Spleen (tissue), 11 donors: ENCODE measurements around the gene NPLOC4. TPM values are rescaled to one million over a fixed set of nuclear protein-coding genes. Genes with fewer than 3 reads are reported as not detected.
"Not testable (repeated sequence)": the region's sequence is repeated elsewhere in the genome, so short reads cannot be mapped to it uniquely, and the experiment has no call there.

Experiments used
- DNase-seq: peaks from one replicate; pipeline ENCODE4 v3.0.0-alpha.2; 2020
- H3K27ac ChIP-seq, 8 donors: fragments of 200-600 bp; sonication (generic) in 7 of 8; 1 replicate in 4 of 8; 2 replicates in 4 of 8; pipeline versions ENCODE4 v1.5.0 to v1.8.0; 2016 to 2021; ENCODE audit warnings: inconsistent platforms in 4 of 8, mild to moderate bottlenecking in 4 of 8, moderate library complexity in 1 of 8
- H3K27me3 ChIP-seq, 7 donors: fragments of 200-600 bp; sonication (generic) in 6 of 7; replicated peaks in 1 of 7; 1 replicate in 4 of 7; 2 replicates in 3 of 7; pipeline versions ENCODE4 v1.5.0 to v1.8.0; 2016 to 2021; ENCODE audit warnings: inconsistent platforms in 3 of 7, mild to moderate bottlenecking in 1 of 7
- H3K36me3 ChIP-seq, 6 donors: fragments of 200-600 bp; sonication (generic) in 5 of 6; 1 replicate in 4 of 6; 2 replicates in 2 of 6; pipeline versions ENCODE4 v1.5.0 to v1.8.0; 2016 to 2021; ENCODE audit warnings: inconsistent platforms in 2 of 6
- H3K4me1 ChIP-seq, 6 donors: fragments of 200-600 bp; sonication (generic) in 5 of 6; 1 replicate in 3 of 6; 2 replicates in 3 of 6; pipeline versions ENCODE4 v1.5.0 to v1.8.0; 2016 to 2021; ENCODE audit warnings: inconsistent platforms in 3 of 6
- H3K4me3 ChIP-seq, 8 donors: fragments of 200-600 bp; sonication (generic) in 7 of 8; 1 replicate in 4 of 8; 2 replicates in 4 of 8; pipeline versions ENCODE4 v1.5.0 to v1.8.0; 2016 to 2021; ENCODE audit warnings: inconsistent platforms in 4 of 8, mild to moderate bottlenecking in 4 of 8, moderate library complexity in 2 of 8
- H3K9me3 ChIP-seq, 8 donors: fragments of 200-600 bp; sonication (generic) in 7 of 8; 1 replicate in 4 of 8; 2 replicates in 4 of 8; pipeline versions ENCODE4 v1.5.0 to v1.8.0; 2016 to 2021; ENCODE audit warnings: inconsistent platforms in 4 of 8
- CTCF ChIP-seq, 11 experiments: fragments of 200-600 bp in 7 of 11; fragments of 450-650 bp in 4 of 11; sonication (generic) in 4 of 11; IDR thresholded peaks in 8 of 11; conservative IDR thresholded peaks in 3 of 11; 1 replicate in 7 of 11; 2 replicates in 4 of 11; pipeline versions ENCODE4 v1.4.0 to v1.8.0; 2016 to 2021; ENCODE audit warnings: antibody characterized with exemption in 11 of 11, inconsistent platforms in 4 of 11, mild to moderate bottlenecking in 1 of 11
- POLR2A ChIP-seq, 3 donors: fragments of 450-650 bp; IDR thresholded peaks; one replicate each; pipeline ENCODE4 v1.5.1; 2017; ENCODE audit warnings: antibody characterized with exemption in 3 of 3, mild to moderate bottlenecking in 1 of 3
- POLR2AphosphoS5 ChIP-seq, 3 donors: sonication (generic); formaldehyde crosslinking; IDR thresholded peaks; one replicate each; pipeline ENCODE4 v1.5.1; 2017; ENCODE audit warnings: antibody characterized with exemption in 3 of 3
- WGBS, 5 donors: extraction: QIAGEN DNeasy Blood & Tissue Kit in 3 of 5; methylation state at CpG; one replicate each; pipeline versions ENCODE4 v1.1.5 to v1.1.7; 2013 to 2018; 5-methylcytosine and 5-hydroxymethylcytosine counted together
- intact Hi-C: fragments of 100-400 bp; cut with DNase I; formaldehyde crosslinking; loops from one replicate; pipeline ENCODE4 v1.15.0; 2023; ENCODE audit warnings: low total_unique reads
- polyA plus RNA-seq, 3 donors: library from polyadenylated mRNA; stranded (reverse); fragments of 200-250 nt; gene quantifications; one replicate each; pipeline ENCODE4 v1.2.1, GENCODE V29; 2013
- total RNA-seq, 7 donors: library from RNA; depleted of rRNA in 3 of 7; stranded (reverse); fragments of >200 nt in 3 of 7; fragmentation: NEBNext Ultra II Directional in 4 of 7; extraction: Animal tissue kit (Norgen Biotek cat#: 25700) in 4 of 7; gene quantifications; one replicate each; pipeline versions ENCODE4 v1.1.0 to v1.2.1, GENCODE V29; 2016 to 2021
- donor health status: healthy with polysubstance abuse.
- donor health status: DM: no; HTN: no; CAD: no; lungs with moderate emphysema.
- donor health status: DM: no; HTN: no; CAD: no.
- donor health status: Bipolar disorder and iron deficiency.
- donor health status: healthy.
- donor health status: DM: no; HTN: no; CAD: no.
- donor health status: DM: yes; HTN: yes; CAD: no.

The NPLOC4 gene
- total and polyA plus RNA-seq, 10 donors = 19.3 to 130 (median 81.3) TPM

GRCh38 chr17:81591971-81592370 lies 44.9 kb downstream of the NPLOC4 start:
- peaks cover 4 to 100% (median 97%) of the 10 kb centered on the region in 6 donors for H3K36me3 ChIP-seq
- H3K4me3 ChIP-seq = no peak overlapping the region
- WGBS, 5 donors = 93 to 97% (median 96%) methylated on average over 14 of the region's 14 CpGs

DNA sequence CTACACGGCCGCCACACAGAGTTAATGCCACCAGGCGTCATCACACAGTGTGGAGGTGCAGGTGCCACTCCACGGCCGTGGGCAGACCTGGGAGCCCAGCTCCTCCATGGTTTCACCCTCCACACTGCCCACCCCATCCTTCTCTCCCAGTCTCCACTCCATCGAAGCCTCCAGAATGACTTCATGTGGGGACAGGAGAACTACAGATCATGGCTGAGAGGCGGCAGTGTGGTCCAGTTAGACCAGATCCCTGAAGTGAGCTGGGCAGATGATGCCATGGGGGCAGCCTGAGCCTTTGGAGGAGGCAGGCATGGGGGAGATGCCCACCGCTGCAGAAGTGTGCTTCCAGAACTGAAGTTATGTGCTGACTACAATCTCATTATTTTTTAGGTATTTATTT lies 46.8 kb downstream of the NPLOC4 start:
- TF ChIP-seq CTCF (IDR thresholded peaks at IDR 0.05 in 8 of 11, conservative IDR thresholded peaks at IDR 0.05 in 3 of 11) (no peak), POLR2A (IDR thresholded peaks at IDR 0.05) (no peak), POLR2AphosphoS5 (IDR thresholded peaks at IDR 0.05) (no peak)
- DNase-seq = no peak
- WGBS, 5 donors = 86 to 96% (median 93%) methylated on average over 7 to 8 of the region's 8 CpGs
- Histone ChIP-seq H3K27me3 (no peaks in the 10 kb centered on the region), H3K27ac (no peak overlapping the region), H3K4me1 (no peaks in the 10 kb centered on the region), H3K4me3 (no peak overlapping the region), H3K36me3 (peaks cover 4 to 100% (median 97%) of the 10 kb centered on the region in 6 donors), H3K9me3 (no peaks in the 10 kb centered on the region)
- intact Hi-C loops = no loop called here

More at GRCh38 chr17:81591971-81592370, 44.9 kb downstream of the NPLOC4 start:
- intact Hi-C loops = no loop called here
- Histone ChIP-seq H3K4me1 (peaks cover 0 to 3% (median under 1%) of the 10 kb centered on the region in 6 donors), H3K27me3 (no peaks in the 10 kb centered on the region), H3K9me3 (no peaks in the 10 kb centered on the region), H3K27ac (no peak overlapping the region)
- DNase-seq = peak; percentile 13
- TF ChIP-seq POLR2A (IDR thresholded peaks at IDR 0.05) = no peak
- peak in 1 of 3 donors; percentile 18 for TF ChIP-seq POLR2AphosphoS5 (IDR thresholded peaks at IDR 0.05)
- TF ChIP-seq CTCF (IDR thresholded peaks at IDR 0.05 in 8 of 11, conservative IDR thresholded peaks at IDR 0.05 in 3 of 11) = no peak

GRCh38 chr17:81589612-81590011 lies 47.3 kb downstream of the NPLOC4 start:
- Histone ChIP-seq H3K27me3 (no peaks in the 10 kb centered on the region), H3K4me1 (no peaks in the 10 kb centered on the region), H3K4me3 (no peak overlapping the region), H3K9me3 (no peaks in the 10 kb centered on the region), H3K27ac (no peak overlapping the region), H3K36me3 (peaks cover 4 to 100% (median 95%) of the 10 kb centered on the region in 6 donors)
- TF ChIP-seq CTCF (IDR thresholded peaks at IDR 0.05 in 8 of 11, conservative IDR thresholded peaks at IDR 0.05 in 3 of 11) (no peak), POLR2A (IDR thresholded peaks at IDR 0.05) (no peak), POLR2AphosphoS5 (IDR thresholded peaks at IDR 0.05) (no peak)
- peak; percentile 2 for DNase-seq
- intact Hi-C loops = no loop called here
- WGBS, 5 donors = 93 to 97% (median 95%) methylated on average over 5 of the region's 5 CpGs

DNA sequence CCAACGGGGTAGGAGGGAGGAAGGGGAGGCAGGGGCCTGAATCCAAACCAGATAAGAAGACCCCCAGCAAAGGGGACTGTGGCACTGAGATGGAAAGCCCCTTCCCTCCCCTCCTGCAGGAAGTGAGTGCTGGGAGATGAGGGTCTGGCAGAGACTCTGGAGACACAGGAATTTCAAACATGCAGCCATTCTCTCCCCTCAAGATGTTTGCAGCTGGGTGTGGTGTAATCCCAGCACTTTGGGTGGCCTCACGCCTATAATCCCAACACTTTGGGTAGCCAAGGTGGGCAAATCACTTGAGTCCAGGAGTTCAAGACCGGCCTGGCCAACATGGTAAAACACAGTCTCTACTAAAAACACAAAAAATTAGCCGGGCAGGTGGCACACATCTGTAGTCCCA lies 50.8 kb downstream of the NPLOC4 start:
- no peak overlapping the region for H3K27ac ChIP-seq
- TF ChIP-seq CTCF (IDR thresholded peaks at IDR 0.05 in 8 of 11, conservative IDR thresholded peaks at IDR 0.05 in 3 of 11) (no peak), POLR2AphosphoS5 (IDR thresholded peaks at IDR 0.05) (no peak), POLR2A (IDR thresholded peaks at IDR 0.05) (no peak)
- peaks cover 8 to 100% (median 90%) of the 10 kb centered on the region in 6 donors for H3K36me3 ChIP-seq
- H3K4me1 ChIP-seq = no peaks in the 10 kb centered on the region
- H3K27me3 ChIP-seq = no peaks in the 10 kb centered on the region
- intact Hi-C loops = no loop called here
- H3K4me3 ChIP-seq = no peak overlapping the region
- no peak for DNase-seq
- WGBS, 5 donors = 82 to 97% (median 92%) methylated on average over 4 of the region's 4 CpGs
- no peaks in the 10 kb centered on the region for H3K9me3 ChIP-seq

GRCh38 chr17:81584771-81585170 lies 52.1 kb downstream of the NPLOC4 start:
- WGBS, 5 donors = 93 to 98% (median 97%) methylated on average over 13 to 14 of the region's 14 CpGs
- H3K4me3 ChIP-seq, H3K27ac ChIP-seq, H3K9me3 ChIP-seq, intact Hi-C loops, H3K4me1 ChIP-seq, H3K27me3 ChIP-seq, DNase-seq: not testable (repeated sequence)
- peaks cover 8 to 100% (median 83%) of the 10 kb centered on the region in 6 donors for H3K36me3 ChIP-seq
